ENCODE results near the gene PER3.

GRCh38 chr1:7826363-7826762 is 42.3 kb downstream of the PER3 start:
- TF ChIP-seq ELK1 (IDR thresholded peaks at IDR 0.05; ENCODE audit: borderline replicate concordance, low read depth, low read length): no peak
- TF ChIP-seq CTCF (conservative IDR thresholded peaks at IDR 0.05; ENCODE audit: low read depth, low read length): no peak
- no peak for TF ChIP-seq POLR2A (IDR thresholded peaks at IDR 0.05; ENCODE audit: low read depth, low read length)
- no peak for TF ChIP-seq RCOR1 (IDR thresholded peaks at IDR 0.05; ENCODE audit: insufficient replicate concordance, low read length)
- no peak for TF ChIP-seq MAFK (IDR thresholded peaks at IDR 0.05; ENCODE audit: low read depth, low read length)
- TF ChIP-seq MXI1 (IDR thresholded peaks at IDR 0.05; ENCODE audit: borderline replicate concordance, low read depth, low read length): no peak
- no peak for TF ChIP-seq CEBPB (IDR thresholded peaks at IDR 0.05; ENCODE audit: low read depth, low read length)
- TF ChIP-seq CHD1 (IDR thresholded peaks at IDR 0.05; ENCODE audit: low read depth, low read length): no peak
- TF ChIP-seq SMC3 (IDR thresholded peaks at IDR 0.05; ENCODE audit: low read depth, low read length): no peak
